ENCODE measurements around the gene PLXDC2.
A peak's percentile ranks its signal among the peaks of the same experiment; 100 is the strongest.

The PLXDC2 gene

GRCh38 chr10:20059084-20059835, 243.0 kb downstream of the PLXDC2 start:
- DNase-seq, result no peak

GRCh38 chr10:20065814-20066213, 249.6 kb downstream of the PLXDC2 start:
- peak in 1 of 3 donors; percentile 9 for DNase-seq

- no peak for DNase-seq
Measured at GRCh38 chr10:20073167-20073566, 256.9 kb downstream of the PLXDC2 start.

- DNase-seq, result no peak
Measured at GRCh38 chr10:20075713-20076112, 259.5 kb downstream of the PLXDC2 start.

GRCh38 chr10:20084451-20084850, 268.2 kb downstream of the PLXDC2 start:
- DNase-seq, result no peak

- no peak for DNase-seq
Measured at GRCh38 chr10:20085115-20085514, 268.9 kb downstream of the PLXDC2 start.

- DNase-seq, result no peak
Measured at GRCh38 chr10:20087353-20087752, 271.1 kb downstream of the PLXDC2 start.

GRCh38 chr10:20088061-20088701, 271.9 kb downstream of the PLXDC2 start:
- no peak for DNase-seq

- no peak for DNase-seq
Measured at GRCh38 chr10:20089879-20090278, 273.6 kb downstream of the PLXDC2 start.

- DNase-seq, result no peak
Measured at GRCh38 chr10:20090831-20091230, 274.6 kb downstream of the PLXDC2 start.

- DNase-seq, result no peak
Measured at GRCh38 chr10:20091698-20092097, 275.5 kb downstream of the PLXDC2 start.

GRCh38 chr10:20093600-20093999, 277.4 kb downstream of the PLXDC2 start:
- DNase-seq, result no peak

GRCh38 chr10:20094226-20094976, 278.2 kb downstream of the PLXDC2 start:
- no peak for DNase-seq

GRCh38 chr10:20100171-20100570, 283.9 kb downstream of the PLXDC2 start:
- DNase-seq, result peak; percentile 46 to 76 (median 63)

- DNase-seq, result no peak
Measured at GRCh38 chr10:20105236-20105635, 289.0 kb downstream of the PLXDC2 start.

- no peak for DNase-seq
Measured at GRCh38 chr10:20105931-20106330, 289.7 kb downstream of the PLXDC2 start.

- DNase-seq, result no peak
Measured at GRCh38 chr10:20108021-20108420, 291.8 kb downstream of the PLXDC2 start.

GRCh38 chr10:20109613-20110012, 293.4 kb downstream of the PLXDC2 start:
- DNase-seq, result no peak

GRCh38 chr10:20110125-20111100, 294.2 kb downstream of the PLXDC2 start:
- DNase-seq, result no peak

GRCh38 chr10:20114179-20114578, 297.9 kb downstream of the PLXDC2 start:
- no peak for DNase-seq

GRCh38 chr10:20115894-20116293, 299.7 kb downstream of the PLXDC2 start:
- DNase-seq, result no peak

- peak; percentile 15 to 73 (median 55) for DNase-seq
Measured at GRCh38 chr10:20117471-20117870, 301.2 kb downstream of the PLXDC2 start.

GRCh38 chr10:20118119-20118518, 301.9 kb downstream of the PLXDC2 start:
- DNase-seq, result no peak

All from suppressor macrophage treated with lipopolysaccharide for 1 hour (primary cell).